PC-9 (cell line): ENCODE results near the gene SPG21. TPM values are rescaled to one million over a fixed set of nuclear protein-coding genes. Genes with fewer than 3 reads are reported as not detected.

Source experiments
- BruUV-seq: library from RNA; stranded (reverse); fragments of 400-500 nt; replicated peaks from 2 replicates; lab custom pipeline; 2021; lab: Mats Ljungman, UMichigan
- CTCF ChIA-PET: fragments of 300-600 bp; sonication (Branson Sonifier 250); formaldehyde crosslinking; loops from one replicate; lab custom pipeline; 2022; ENCODE audit warnings: antibody characterized with exemption; lab: Charles Lee
- POLR2A ChIA-PET: fragments of 300-600 bp; sonication (Branson Sonifier 250); formaldehyde crosslinking; loops from one replicate; lab custom pipeline; 2022; ENCODE audit warnings: antibody characterized with exemption; ENCODE audit not compliant: unreplicated experiment; lab: Charles Lee
- DNase-seq, 2 experiments: peaks; one replicate each; pipeline versions ENCODE4 v3.0.0 to v3.0.0-alpha.2; 2015 to 2022; ENCODE audit warnings: mixed read lengths in 1 of 2
- H2AFZ ChIP-seq: fragments of 200-600 bp; sonication (generic); 2 replicates; pipeline ENCODE4 v1.8.1; 2017; ENCODE audit warnings: antibody characterized with exemption
- H3F3A ChIP-seq: fragments of 200-600 bp; sonication (generic); 2 replicates; pipeline ENCODE4 v1.8.1; 2017; ENCODE audit warnings: antibody characterized with exemption, mild to moderate bottlenecking, low read depth; ENCODE audit not compliant: insufficient read depth
- H3K27ac ChIP-seq: fragments of 200-600 bp; sonication (generic); 2 replicates; pipeline ENCODE4 v1.6.1; 2016; ENCODE audit warnings: mixed run types
- H3K27me3 ChIP-seq: fragments of 200-600 bp; sonication (generic); 2 replicates; pipeline ENCODE4 v1.6.1; 2016; ENCODE audit warnings: low read depth, mixed run types; ENCODE audit not compliant: insufficient read depth
- H3K36me3 ChIP-seq: fragments of 200-600 bp; sonication (generic); 2 replicates; pipeline ENCODE4 v1.6.1; 2016; ENCODE audit warnings: low read depth, mixed run types
- H3K4me1 ChIP-seq: fragments of 200-600 bp; sonication (generic); replicated peaks from 2 replicates; pipeline ENCODE4 v1.6.1; 2016; ENCODE audit warnings: mixed run types; ENCODE audit not compliant: insufficient read depth
- H3K4me2 ChIP-seq: fragments of 200-600 bp; sonication (generic); 2 replicates; pipeline ENCODE4 v1.6.1; 2017; ENCODE audit warnings: mixed run types
- H3K4me3 ChIP-seq: fragments of 200-600 bp; sonication (generic); 2 replicates; pipeline ENCODE4 v1.6.1; 2016; ENCODE audit warnings: mixed run types
- H3K79me2 ChIP-seq: fragments of 200-600 bp; sonication (generic); 2 replicates; pipeline ENCODE4 v1.6.1; 2017; ENCODE audit warnings: low read depth, mixed run types
- H3K9me2 ChIP-seq: fragments of 200-600 bp; sonication (generic); 2 replicates; pipeline ENCODE4 v1.8.1; 2017; ENCODE audit warnings: mild to moderate bottlenecking; ENCODE audit not compliant: insufficient read depth
- H3K9me3 ChIP-seq: fragments of 200-600 bp; sonication (generic); 2 replicates; pipeline ENCODE4 v1.8.1; 2016; ENCODE audit warnings: low read depth; ENCODE audit not compliant: insufficient read depth
- H4K20me1 ChIP-seq: fragments of 200-600 bp; sonication (generic); 2 replicates; pipeline ENCODE4 v1.8.1; 2017; ENCODE audit not compliant: insufficient read depth
- EZH2 ChIP-seq: fragments of 200-600 bp; sonication (generic); IDR thresholded peaks from 2 replicates; pipeline ENCODE4 v1.8.0; 2017; ENCODE audit warnings: antibody characterized with exemption, low read depth
- intact Hi-C: fragments of 100-400 bp; cut with micrococcal nuclease; formaldehyde crosslinking; loops from one replicate; pipeline ENCODE4 v1.10.0; 2022; ENCODE audit not compliant: unreplicated experiment
- total RNA-seq: library from RNA; stranded (reverse); gene quantifications from 2 replicates; pipeline ENCODE4 v1.2.3, GENCODE V29; 2021
- TF ChIP-seq, protein P1 (sequence below): fragments of 200-600 bp; sonication (generic); conservative IDR thresholded peaks from 2 replicates; pipeline ENCODE4 v1.6.1; 2017; ENCODE audit warnings: mixed run types, antibody characterized with exemption, mild to moderate bottlenecking, moderate library complexity

SPG21 gene
- total RNA-seq, 1 experiment from 2014 or later, result 91.7 TPM

DNA sequence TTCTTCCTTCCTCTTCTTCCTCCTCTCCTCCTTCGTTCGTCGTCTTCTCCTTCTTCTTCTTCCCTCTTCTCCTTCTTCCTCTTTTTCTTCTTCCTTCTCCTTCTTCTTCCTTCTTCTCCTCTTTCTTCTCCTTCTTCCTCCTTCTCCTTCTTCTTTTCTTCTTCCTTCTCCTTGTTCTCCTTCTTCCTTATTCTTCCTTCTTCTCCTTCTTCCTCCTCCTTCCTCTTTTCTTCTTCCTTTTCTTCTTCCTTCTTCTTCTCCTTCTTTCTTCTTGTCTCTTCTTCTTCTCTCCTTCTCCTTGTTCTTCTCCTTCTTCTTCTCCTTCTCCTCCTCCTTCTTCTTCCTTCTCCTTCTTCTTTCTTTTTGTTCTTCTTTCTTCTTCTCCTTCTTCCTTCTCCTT, 35.3 kb downstream of the SPG21 start:
- Histone ChIP-seq H3K36me3 (no peaks in the 10 kb centered on the region), H3K9me2 (no peaks in the 10 kb centered on the region), H3K4me2 (no peak overlapping the region), H3F3A (peaks cover 10% of the 10 kb centered on the region; the same call in 1 of the 2 replicates), H3K27ac (no peak overlapping the region), H3K79me2 (no peaks in the 10 kb centered on the region), H3K9me3 (no peaks in the 10 kb centered on the region), H2AFZ (no peak overlapping the region), H3K27me3 (no peaks in the 10 kb centered on the region), H3K4me3 (no peak overlapping the region), H4K20me1 (no peaks in the 10 kb centered on the region), H3K4me1 (no peaks in the 10 kb centered on the region)
- ChIA-PET CTCF (no interaction called here), POLR2A (no interaction called here)
- intact Hi-C loops, result no loop called here
- no TSS peak for BruUV-seq
- DNase-seq, result no peak
- TF ChIP-seq, protein P1, sequence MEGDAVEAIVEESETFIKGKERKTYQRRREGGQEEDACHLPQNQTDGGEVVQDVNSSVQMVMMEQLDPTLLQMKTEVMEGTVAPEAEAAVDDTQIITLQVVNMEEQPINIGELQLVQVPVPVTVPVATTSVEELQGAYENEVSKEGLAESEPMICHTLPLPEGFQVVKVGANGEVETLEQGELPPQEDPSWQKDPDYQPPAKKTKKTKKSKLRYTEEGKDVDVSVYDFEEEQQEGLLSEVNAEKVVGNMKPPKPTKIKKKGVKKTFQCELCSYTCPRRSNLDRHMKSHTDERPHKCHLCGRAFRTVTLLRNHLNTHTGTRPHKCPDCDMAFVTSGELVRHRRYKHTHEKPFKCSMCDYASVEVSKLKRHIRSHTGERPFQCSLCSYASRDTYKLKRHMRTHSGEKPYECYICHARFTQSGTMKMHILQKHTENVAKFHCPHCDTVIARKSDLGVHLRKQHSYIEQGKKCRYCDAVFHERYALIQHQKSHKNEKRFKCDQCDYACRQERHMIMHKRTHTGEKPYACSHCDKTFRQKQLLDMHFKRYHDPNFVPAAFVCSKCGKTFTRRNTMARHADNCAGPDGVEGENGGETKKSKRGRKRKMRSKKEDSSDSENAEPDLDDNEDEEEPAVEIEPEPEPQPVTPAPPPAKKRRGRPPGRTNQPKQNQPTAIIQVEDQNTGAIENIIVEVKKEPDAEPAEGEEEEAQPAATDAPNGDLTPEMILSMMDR, result no peak
- TF ChIP-seq EZH2, result no peak

DNA sequence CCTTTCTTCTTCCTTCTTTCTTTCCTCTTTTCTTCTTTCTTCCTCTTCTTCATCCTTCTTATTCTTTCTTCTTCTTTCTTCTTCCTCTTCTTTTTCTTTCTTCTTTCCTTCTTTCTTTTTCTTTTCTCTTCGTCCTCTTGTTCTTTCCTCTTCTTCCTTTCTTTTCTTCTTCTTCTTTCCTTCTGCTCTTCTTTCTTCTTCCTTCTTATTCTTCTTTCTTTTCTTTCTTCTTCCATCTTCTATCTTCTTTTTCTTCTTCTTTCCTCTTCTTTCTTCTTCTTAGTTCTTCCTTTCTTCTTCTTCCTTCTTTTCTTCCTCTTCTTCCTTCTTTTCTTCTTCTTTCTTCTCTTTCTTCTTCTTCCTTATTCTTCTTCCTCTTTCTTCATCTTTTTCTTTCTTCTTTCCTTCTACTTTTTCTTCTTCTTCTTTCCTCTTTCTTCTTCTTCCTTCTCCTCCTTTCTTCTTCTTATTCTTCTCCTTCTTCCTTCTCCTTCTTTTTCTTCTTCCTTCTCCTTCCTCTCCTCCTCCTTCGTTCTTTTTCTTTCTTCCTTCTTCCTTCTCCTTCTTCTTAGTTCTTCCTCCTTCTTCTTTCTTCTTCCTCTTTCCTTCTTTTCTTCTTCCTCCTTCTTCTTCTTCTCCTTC, 37.8 kb downstream of the SPG21 start:
- POLR2A ChIA-PET, result no interaction called here
- no peaks in the 10 kb centered on the region for H3K9me2 ChIP-seq
- H3K4me1 ChIP-seq, result no peaks in the 10 kb centered on the region
- H3K36me3 ChIP-seq, result no peaks in the 10 kb centered on the region; the same call in 1 of the 2 replicates
- no peak overlapping the region for H3K4me2 ChIP-seq
- no peaks in the 10 kb centered on the region for H3K27me3 ChIP-seq
- no peak overlapping the region for H3K4me3 ChIP-seq
- no peak overlapping the region for H2AFZ ChIP-seq
- no TSS peak for BruUV-seq
- H4K20me1 ChIP-seq, result no peaks in the 10 kb centered on the region
- intact Hi-C loops, result no loop called here
- TF ChIP-seq EZH2, result no peak
- TF ChIP-seq, protein P1, result no peak
- H3K27ac ChIP-seq, result no peak overlapping the region
- no peaks in the 10 kb centered on the region for H3K9me3 ChIP-seq
- CTCF ChIA-PET, result no interaction called here
- no peaks in the 10 kb centered on the region for H3K79me2 ChIP-seq
- H3F3A ChIP-seq, result peaks cover 10% of the 10 kb centered on the region; the same call in 1 of the 2 replicates
- no peak for DNase-seq

DNA sequence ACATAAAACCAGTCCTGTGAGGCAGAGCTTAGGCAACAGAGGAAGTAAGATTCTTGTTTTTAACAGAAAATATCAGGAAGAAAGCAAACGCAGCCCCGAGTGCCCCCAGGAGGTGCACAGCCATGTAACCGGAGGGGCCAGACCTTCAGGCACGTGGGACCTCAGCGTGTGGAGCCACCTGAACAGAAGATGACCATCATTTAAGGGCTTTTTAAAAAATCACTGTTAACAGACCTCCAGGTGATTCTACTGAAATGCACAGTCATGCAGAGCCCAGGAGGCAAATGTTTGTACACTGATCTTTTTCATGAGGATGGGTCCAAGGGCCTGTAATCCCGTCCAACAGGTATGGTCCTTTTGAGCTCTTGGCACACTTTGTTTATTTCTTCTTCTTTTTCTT, 38.8 kb downstream of the SPG21 start:
- peak in 1 of 2 experiments; percentile 57 for DNase-seq
- no TSS peak for BruUV-seq
- intact Hi-C loops, result no loop called here
- H3K9me3 ChIP-seq, result no peaks in the 10 kb centered on the region
- no peaks in the 10 kb centered on the region for H3K79me2 ChIP-seq
- H3K27ac ChIP-seq, result peak overlapping the region; percentile 72
- H3K27me3 ChIP-seq, result no peaks in the 10 kb centered on the region
- no peaks in the 10 kb centered on the region for H4K20me1 ChIP-seq
- TF ChIP-seq, protein P1, result no peak
- TF ChIP-seq EZH2, result no peak
- no peak overlapping the region for H3K4me2 ChIP-seq
- H3K36me3 ChIP-seq, result no peaks in the 10 kb centered on the region; the same call in 1 of the 2 replicates
- ChIA-PET POLR2A (interaction anchor here (0.6 kb wide), 1 partner anchor 93 kb away, joined by 5 read pairs; no protein-coding TSS in a partner anchor), CTCF (interaction anchor here (0.6 kb wide), 1 partner anchor 127 kb away, joined by 8 read pairs; no protein-coding TSS in a partner anchor)
- no peaks in the 10 kb centered on the region for H3K9me2 ChIP-seq
- no peak overlapping the region for H2AFZ ChIP-seq
- H3K4me3 ChIP-seq, result no peak overlapping the region
- peaks cover 10% of the 10 kb centered on the region; the same call in 1 of the 2 replicates for H3F3A ChIP-seq
- no peaks in the 10 kb centered on the region for H3K4me1 ChIP-seq
